Measurements from ENCODE around the gene TBC1D22A.

Gene TBC1D22A

GRCh38 chr22:46982635-46983034 lies 220.2 kb downstream of the TBC1D22A start:
- DNase-seq (ENCODE audit: low read depth): no peak
- Histone ChIP-seq H3K4me3 (ENCODE audit: low read length) (no peak overlapping the region), H3K36me3 (ENCODE audit: control insufficient read depth, insufficient read depth, low read length, severe bottlenecking) (peaks cover 7% of the 10 kb centered on the region), H3K27me3 (replicated peaks; ENCODE audit: control insufficient read depth, insufficient read depth, low read length) (no peaks in the 10 kb centered on the region), H3K9me3 (ENCODE audit: control insufficient read depth, low read length) (no peaks in the 10 kb centered on the region), H3K4me1 (ENCODE audit: control insufficient read depth, insufficient read depth, low read length) (peaks cover 17% of the 10 kb centered on the region), H3K9ac (ENCODE audit: low read length) (no peak overlapping the region)

- Histone ChIP-seq H3K27me3 (replicated peaks; ENCODE audit: control insufficient read depth, insufficient read depth, low read length) (no peaks in the 10 kb centered on the region), H3K4me3 (ENCODE audit: low read length) (no peak overlapping the region), H3K9ac (ENCODE audit: low read length) (no peak overlapping the region), H3K36me3 (ENCODE audit: control insufficient read depth, insufficient read depth, low read length, severe bottlenecking) (peaks cover 7% of the 10 kb centered on the region), H3K9me3 (ENCODE audit: control insufficient read depth, low read length) (no peaks in the 10 kb centered on the region), H3K4me1 (ENCODE audit: control insufficient read depth, insufficient read depth, low read length) (peaks cover 17% of the 10 kb centered on the region)
- DNase-seq (ENCODE audit: low read depth): no peak
Measured at GRCh38 chr22:46983046-46983445, 220.6 kb downstream of the TBC1D22A start.

GRCh38 chr22:46984751-46985506 lies 222.5 kb downstream of the TBC1D22A start:
- Histone ChIP-seq H3K27me3 (replicated peaks; ENCODE audit: control insufficient read depth, insufficient read depth, low read length) (no peaks in the 10 kb centered on the region), H3K4me3 (ENCODE audit: low read length) (no peak overlapping the region), H3K4me1 (ENCODE audit: control insufficient read depth, insufficient read depth, low read length) (peaks cover 17% of the 10 kb centered on the region), H3K9ac (ENCODE audit: low read length) (no peak overlapping the region), H3K36me3 (ENCODE audit: control insufficient read depth, insufficient read depth, low read length, severe bottlenecking) (peaks cover under 1% of the 10 kb centered on the region), H3K9me3 (ENCODE audit: control insufficient read depth, low read length) (no peaks in the 10 kb centered on the region)
- DNase-seq (ENCODE audit: low read depth): peak; percentile 51

- H3K4me3 ChIP-seq (ENCODE audit: low read length): no peak overlapping the region
- peaks cover 17% of the 10 kb centered on the region for H3K4me1 ChIP-seq (ENCODE audit: control insufficient read depth, insufficient read depth, low read length)
- H3K27me3 ChIP-seq (replicated peaks; ENCODE audit: control insufficient read depth, insufficient read depth, low read length): no peaks in the 10 kb centered on the region
- no peak overlapping the region for H3K9ac ChIP-seq (ENCODE audit: low read length)
- H3K9me3 ChIP-seq (ENCODE audit: control insufficient read depth, low read length): no peaks in the 10 kb centered on the region
- peaks cover under 1% of the 10 kb centered on the region for H3K36me3 ChIP-seq (ENCODE audit: control insufficient read depth, insufficient read depth, low read length, severe bottlenecking)
- DNase-seq (ENCODE audit: low read depth): no peak
Measured at GRCh38 chr22:46985507-46985882, 223.0 kb downstream of the TBC1D22A start.

GRCh38 chr22:46986788-46987187 lies 224.3 kb downstream of the TBC1D22A start:
- no peak overlapping the region for H3K4me3 ChIP-seq (ENCODE audit: low read length)
- no peak overlapping the region for H3K9ac ChIP-seq (ENCODE audit: low read length)
- peaks cover 17% of the 10 kb centered on the region for H3K4me1 ChIP-seq (ENCODE audit: control insufficient read depth, insufficient read depth, low read length)
- no peaks in the 10 kb centered on the region for H3K9me3 ChIP-seq (ENCODE audit: control insufficient read depth, low read length)
- DNase-seq (ENCODE audit: low read depth): no peak
- H3K36me3 ChIP-seq (ENCODE audit: control insufficient read depth, insufficient read depth, low read length, severe bottlenecking): peaks cover 6% of the 10 kb centered on the region
- no peaks in the 10 kb centered on the region for H3K27me3 ChIP-seq (replicated peaks; ENCODE audit: control insufficient read depth, insufficient read depth, low read length)

GRCh38 chr22:46990937-46991550 lies 228.6 kb downstream of the TBC1D22A start:
- Histone ChIP-seq H3K36me3 (ENCODE audit: control insufficient read depth, insufficient read depth, low read length, severe bottlenecking) (peaks cover 6% of the 10 kb centered on the region), H3K9me3 (ENCODE audit: control insufficient read depth, low read length) (no peaks in the 10 kb centered on the region), H3K4me3 (ENCODE audit: low read length) (no peak overlapping the region), H3K4me1 (ENCODE audit: control insufficient read depth, insufficient read depth, low read length) (peaks cover 11% of the 10 kb centered on the region), H3K9ac (ENCODE audit: low read length) (no peak overlapping the region), H3K27me3 (replicated peaks; ENCODE audit: control insufficient read depth, insufficient read depth, low read length) (no peaks in the 10 kb centered on the region)
- DNase-seq (ENCODE audit: low read depth): no peak

GRCh38 chr22:46991666-46992065 lies 229.2 kb downstream of the TBC1D22A start:
- Histone ChIP-seq H3K36me3 (ENCODE audit: control insufficient read depth, insufficient read depth, low read length, severe bottlenecking) (peaks cover 6% of the 10 kb centered on the region), H3K9me3 (ENCODE audit: control insufficient read depth, low read length) (no peaks in the 10 kb centered on the region), H3K4me1 (ENCODE audit: control insufficient read depth, insufficient read depth, low read length) (peaks cover 11% of the 10 kb centered on the region), H3K9ac (ENCODE audit: low read length) (no peak overlapping the region), H3K4me3 (ENCODE audit: low read length) (no peak overlapping the region), H3K27me3 (replicated peaks; ENCODE audit: control insufficient read depth, insufficient read depth, low read length) (no peaks in the 10 kb centered on the region)
- DNase-seq (ENCODE audit: low read depth): no peak

- DNase-seq (ENCODE audit: low read depth): no peak
- Histone ChIP-seq H3K9ac (ENCODE audit: low read length) (no peak overlapping the region), H3K27me3 (replicated peaks; ENCODE audit: control insufficient read depth, insufficient read depth, low read length) (no peaks in the 10 kb centered on the region), H3K4me1 (ENCODE audit: control insufficient read depth, insufficient read depth, low read length) (peaks cover 11% of the 10 kb centered on the region), H3K4me3 (ENCODE audit: low read length) (no peak overlapping the region), H3K9me3 (ENCODE audit: control insufficient read depth, low read length) (no peaks in the 10 kb centered on the region), H3K36me3 (ENCODE audit: control insufficient read depth, insufficient read depth, low read length, severe bottlenecking) (peaks cover 6% of the 10 kb centered on the region)
Measured at GRCh38 chr22:46992121-46992731, 229.8 kb downstream of the TBC1D22A start.

GRCh38 chr22:46993633-46994032 lies 231.2 kb downstream of the TBC1D22A start:
- no peaks in the 10 kb centered on the region for H3K27me3 ChIP-seq (replicated peaks; ENCODE audit: control insufficient read depth, insufficient read depth, low read length)
- no peaks in the 10 kb centered on the region for H3K9me3 ChIP-seq (ENCODE audit: control insufficient read depth, low read length)
- no peak overlapping the region for H3K9ac ChIP-seq (ENCODE audit: low read length)
- no peak overlapping the region for H3K4me3 ChIP-seq (ENCODE audit: low read length)
- DNase-seq (ENCODE audit: low read depth): no peak
- peaks cover 11% of the 10 kb centered on the region for H3K4me1 ChIP-seq (ENCODE audit: control insufficient read depth, insufficient read depth, low read length)
- H3K36me3 ChIP-seq (ENCODE audit: control insufficient read depth, insufficient read depth, low read length, severe bottlenecking): peaks cover 6% of the 10 kb centered on the region

GRCh38 chr22:46994265-46994664 lies 231.8 kb downstream of the TBC1D22A start:
- no peak overlapping the region for H3K4me3 ChIP-seq (ENCODE audit: low read length)
- H3K27me3 ChIP-seq (replicated peaks; ENCODE audit: control insufficient read depth, insufficient read depth, low read length): no peaks in the 10 kb centered on the region
- peaks cover 8% of the 10 kb centered on the region for H3K36me3 ChIP-seq (ENCODE audit: control insufficient read depth, insufficient read depth, low read length, severe bottlenecking)
- H3K9ac ChIP-seq (ENCODE audit: low read length): no peak overlapping the region
- peaks cover 11% of the 10 kb centered on the region for H3K4me1 ChIP-seq (ENCODE audit: control insufficient read depth, insufficient read depth, low read length)
- no peaks in the 10 kb centered on the region for H3K9me3 ChIP-seq (ENCODE audit: control insufficient read depth, low read length)
- no peak for DNase-seq (ENCODE audit: low read depth)

GRCh38 chr22:46994983-46995382 lies 232.5 kb downstream of the TBC1D22A start:
- H3K4me3 ChIP-seq (ENCODE audit: low read length): no peak overlapping the region
- peaks cover 11% of the 10 kb centered on the region for H3K4me1 ChIP-seq (ENCODE audit: control insufficient read depth, insufficient read depth, low read length)
- DNase-seq (ENCODE audit: low read depth): no peak
- no peak overlapping the region for H3K9ac ChIP-seq (ENCODE audit: low read length)
- H3K36me3 ChIP-seq (ENCODE audit: control insufficient read depth, insufficient read depth, low read length, severe bottlenecking): peaks cover 8% of the 10 kb centered on the region
- no peaks in the 10 kb centered on the region for H3K9me3 ChIP-seq (ENCODE audit: control insufficient read depth, low read length)
- H3K27me3 ChIP-seq (replicated peaks; ENCODE audit: control insufficient read depth, insufficient read depth, low read length): no peaks in the 10 kb centered on the region

Measured in adipocyte (in vitro differentiated cells).